HEK293T (cell line): ENCODE data around the gene HAP1.

Source experiments
- CTCF ChIA-PET: fragments of 350-600 bp; formaldehyde crosslinking; extraction: SDS; loops from one replicate; lab custom pipeline; 2021; ENCODE audit warnings: antibody characterized with exemption, inconsistent platforms; lab: Yijun Ruan, JAX
- POLR2A ChIA-PET: fragments of 350-600 bp; formaldehyde crosslinking; extraction: SDS; loops from one replicate; lab custom pipeline; 2020; ENCODE audit warnings: antibody characterized with exemption, inconsistent platforms; lab: Yijun Ruan, JAX
- DNase-seq: peaks from one replicate; pipeline ENCODE4 v3.0.0; 2012; ENCODE audit warnings: mixed read lengths; ENCODE audit errors: extremely low spot score
- ARNT ChIP-seq: fragments of 450-650 bp; IDR thresholded peaks from 2 replicates; pipeline ENCODE4 v1.6.1; 2017; ENCODE audit warnings: mild to moderate bottlenecking
- BHLHE40 ChIP-seq: fragments of 450-650 bp; IDR thresholded peaks from 2 replicates; pipeline ENCODE4 v1.6.1; 2016; ENCODE audit warnings: mild to moderate bottlenecking, moderate library complexity, borderline replicate concordance
- CTBP1 ChIP-seq: fragments of 450-650 bp; IDR thresholded peaks from 2 replicates; pipeline ENCODE4 v1.6.1; 2016; ENCODE audit warnings: borderline replicate concordance
- ELF4 ChIP-seq: fragments of 450-650 bp; IDR thresholded peaks from 2 replicates; pipeline ENCODE4 v1.6.1; 2017; ENCODE audit warnings: antibody characterized with exemption
- FOXA1 ChIP-seq: fragments of 450-650 bp; IDR thresholded peaks from 2 replicates; pipeline ENCODE4 v1.6.1; 2016; ENCODE audit warnings: mild to moderate bottlenecking
- FOXK2 ChIP-seq: fragments of 450-650 bp; IDR thresholded peaks from 2 replicates; pipeline ENCODE4 v1.6.1; 2016; ENCODE audit warnings: mild to moderate bottlenecking
- FOXM1 ChIP-seq: fragments of 450-650 bp; IDR thresholded peaks from 2 replicates; pipeline ENCODE4 v1.6.1; 2017; ENCODE audit warnings: mild to moderate bottlenecking, borderline replicate concordance
- HDGF ChIP-seq: fragments of 450-650 bp; IDR thresholded peaks from 2 replicates; pipeline ENCODE4 v1.6.1; 2017; ENCODE audit warnings: antibody characterized with exemption, borderline replicate concordance
- L3MBTL2 ChIP-seq: fragments of 450-650 bp; conservative IDR thresholded peaks from 2 replicates; pipeline ENCODE4 v1.6.1; 2016; ENCODE audit warnings: mild to moderate bottlenecking
- LEF1 ChIP-seq: fragments of 450-650 bp; IDR thresholded peaks from 2 replicates; pipeline ENCODE4 v1.6.1; 2017; ENCODE audit warnings: mild to moderate bottlenecking, borderline replicate concordance
- NFRKB ChIP-seq: fragments of 450-650 bp; IDR thresholded peaks from 2 replicates; pipeline ENCODE4 v1.6.1; 2016; ENCODE audit warnings: mild to moderate bottlenecking, moderate library complexity
- PKNOX1 ChIP-seq: fragments of 450-650 bp; IDR thresholded peaks from 2 replicates; pipeline ENCODE4 v1.6.1; 2016
- SP1 ChIP-seq: fragments of 450-650 bp; IDR thresholded peaks from 2 replicates; pipeline ENCODE4 v1.6.1; 2017
- TARDBP ChIP-seq: fragments of 450-650 bp; IDR thresholded peaks from 2 replicates; pipeline ENCODE4 v1.6.1; 2016
- ZNF384 ChIP-seq: fragments of 450-650 bp; IDR thresholded peaks from 2 replicates; pipeline ENCODE4 v1.6.1; 2016

HAP1 gene

DNA sequence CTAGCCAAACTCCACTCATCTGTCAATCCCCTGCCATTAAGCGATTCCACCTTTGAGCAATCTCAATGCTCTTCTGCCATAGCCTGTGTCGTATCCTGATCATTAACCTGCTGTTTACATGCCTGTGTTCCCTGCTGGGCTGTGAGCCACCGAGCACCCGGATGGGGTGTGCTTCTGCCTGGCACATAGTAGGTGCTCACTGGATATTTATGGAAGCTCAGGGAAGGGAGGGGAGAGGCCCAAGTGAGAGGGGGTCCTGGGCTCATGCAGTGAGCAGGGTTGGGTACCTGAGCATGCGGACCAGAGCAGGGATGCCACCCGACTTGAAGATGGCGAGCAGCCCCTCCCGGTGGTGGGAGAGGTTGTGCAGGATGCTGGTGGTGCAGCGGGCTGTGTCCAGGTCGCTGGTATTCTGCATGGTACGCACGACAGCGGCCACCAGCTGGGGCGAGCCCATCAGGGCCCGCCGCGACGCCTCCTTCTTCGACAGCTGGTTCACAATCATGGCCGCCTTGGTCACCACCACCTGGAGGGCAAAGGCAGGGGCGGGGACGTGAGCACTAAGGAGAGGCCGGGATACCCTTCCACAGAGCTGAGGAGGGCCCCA lies 34.3 kb upstream of the HAP1 start:
- CTCF ChIA-PET = interaction anchor here (0.6 to 1.6 kb wide), 3 partner anchors 10 to 39 kb away, joined by 3 to 9 read pairs (median 3); partner anchors contain the start of gene JUP
- no peak for DNase-seq
- no peak for TF ChIP-seq LEF1
- no peak for TF ChIP-seq TARDBP
- POLR2A ChIA-PET = no interaction called here

GRCh38 chr17:41767324-41768042 lies 33.0 kb upstream of the HAP1 start:
- CTCF ChIA-PET = no interaction called here
- DNase-seq = no peak
- TF ChIP-seq BHLHE40 (no peak), CTBP1 (no peak), FOXK2 (no peak), NFRKB (no peak), ARNT (no peak), TARDBP (no peak), LEF1 (no peak), FOXM1 (no peak), ELF4 (no peak), SP1 (no peak), PKNOX1 (no peak), ZNF384 (no peak), HDGF (no peak), L3MBTL2 (no peak)
- POLR2A ChIA-PET = no interaction called here

DNA sequence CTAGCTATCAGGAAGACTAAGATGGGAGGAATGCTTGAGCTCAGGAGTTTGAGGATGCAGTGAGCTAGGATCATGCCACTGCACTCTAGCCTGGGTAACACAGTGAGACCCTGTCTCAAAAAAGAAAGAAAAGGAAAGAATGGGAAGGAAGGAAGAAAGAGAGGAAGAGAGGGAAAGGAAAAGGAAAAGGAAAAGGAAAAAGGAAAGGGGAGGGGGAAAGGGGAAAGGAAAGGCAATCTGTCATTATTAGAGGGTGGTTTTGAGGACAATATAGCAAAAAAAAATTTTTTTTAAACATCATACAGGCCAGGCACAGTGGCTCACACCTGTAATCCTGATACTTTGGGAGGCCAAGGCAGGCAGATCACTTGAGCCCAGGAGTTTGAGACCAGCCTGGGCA lies 31.7 kb upstream of the HAP1 start:
- ChIA-PET CTCF (interaction anchor here (0.6 kb wide), 1 partner anchor 120 kb away, joined by 3 read pairs; no protein-coding TSS in a partner anchor), POLR2A (interaction anchor here (1.6 kb wide), 1 partner anchor 20 kb away, joined by 6 read pairs; the partner anchor contains the start of gene JUP)
- no peak for DNase-seq
- no peak for TF ChIP-seq PKNOX1
- TF ChIP-seq FOXA1 = no peak

- no peak for DNase-seq
- POLR2A ChIA-PET = interaction anchor here (0.9 to 1.6 kb wide), 2 partner anchors 23 to 30 kb away, joined by 3 to 4 read pairs; partner anchors contain the start of gene JUP
- CTCF ChIA-PET = interaction anchor here (1.2 kb wide), 1 partner anchor 23 kb away, joined by 3 read pairs; no protein-coding TSS in a partner anchor
- TF ChIP-seq CTBP1 (no peak), ELF4 (no peak), PKNOX1 (no peak), FOXM1 (no peak), FOXK2 (no peak), NFRKB (no peak), FOXA1 (no peak), HDGF (no peak)
Observed at GRCh38 chr17:41763327-41763726, 28.9 kb upstream of the HAP1 start.

DNA sequence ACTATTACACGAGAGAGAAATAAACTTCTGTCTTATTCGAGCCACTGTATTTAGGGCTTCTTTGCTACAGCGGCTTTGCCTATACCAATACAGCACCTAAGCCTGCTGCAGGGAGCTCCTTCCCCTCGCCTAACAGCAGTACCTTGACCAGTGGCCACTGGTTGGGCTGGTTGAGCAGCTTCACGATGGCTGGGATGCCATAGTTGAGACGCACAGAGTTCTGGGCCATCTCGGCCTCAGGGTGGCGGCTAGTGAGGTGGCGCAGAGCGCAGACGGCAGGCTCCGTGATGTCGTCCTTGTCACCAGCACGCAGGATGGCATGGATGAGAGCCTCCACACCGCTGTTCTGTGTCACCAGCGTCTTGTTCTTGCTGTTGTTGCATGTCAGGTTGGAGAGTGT lies 28.4 kb upstream of the HAP1 start:
- no peak for TF ChIP-seq SP1
- TF ChIP-seq HDGF = no peak
- TF ChIP-seq ELF4 = no peak
- TF ChIP-seq FOXK2 = no peak
- TF ChIP-seq FOXM1 = no peak
- TF ChIP-seq PKNOX1 = no peak
- TF ChIP-seq LEF1 = no peak
- no peak for TF ChIP-seq CTBP1
- no peak for TF ChIP-seq FOXA1
- TF ChIP-seq TARDBP = no peak
- no peak for TF ChIP-seq ZNF384
- DNase-seq = no peak
- ChIA-PET POLR2A (interaction anchor here (0.9 to 1.6 kb wide), 2 partner anchors 24 to 30 kb away, joined by 3 to 4 read pairs; partner anchors contain the start of gene JUP), CTCF (interaction anchor here (0.8 to 1.2 kb wide), 2 partner anchors 23 to 24 kb away, joined by 3 to 4 read pairs; partner anchors contain the start of gene JUP)

DNA sequence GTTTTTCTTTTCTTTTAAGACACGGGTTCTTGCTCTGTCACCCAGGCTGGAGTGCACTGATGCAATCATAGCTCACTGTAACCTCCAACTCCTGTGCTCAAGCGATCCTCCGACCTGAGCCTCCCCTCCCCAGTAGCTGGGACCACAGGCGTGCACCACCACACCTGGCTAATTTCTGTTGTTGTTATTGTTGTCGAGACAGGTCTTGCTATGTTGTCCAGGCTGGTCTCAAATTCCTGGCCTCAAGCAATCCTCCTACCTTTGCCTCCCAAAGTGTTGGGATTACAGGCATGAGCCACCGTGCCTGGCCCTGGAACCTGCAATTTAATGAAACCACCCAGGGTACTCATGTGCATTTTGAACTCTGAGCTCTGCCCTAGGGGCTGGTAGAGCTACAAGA lies 27.9 kb upstream of the HAP1 start:
- ChIA-PET POLR2A (interaction anchor here (0.9 to 1.6 kb wide), 2 partner anchors 24 to 31 kb away, joined by 3 to 4 read pairs; partner anchors contain the start of gene JUP), CTCF (interaction anchor here (0.8 to 1.2 kb wide), 2 partner anchors 24 kb away, joined by 3 to 4 read pairs; partner anchors contain the start of gene JUP)
- TF ChIP-seq ELF4 = no peak
- no peak for TF ChIP-seq LEF1
- TF ChIP-seq ZNF384 = no peak
- TF ChIP-seq FOXM1 = no peak
- no peak for TF ChIP-seq FOXA1
- TF ChIP-seq CTBP1 = no peak
- no peak for TF ChIP-seq NFRKB
- DNase-seq = no peak
